Neural crest cell (in vitro differentiated cells): ENCODE measurements around the gene HNRNPL. TPM values are rescaled to one million over a fixed set of nuclear protein-coding genes. Genes with fewer than 3 reads are reported as not detected.
"Not testable (repeated sequence)": the region's sequence is repeated elsewhere in the genome, so short reads cannot be mapped to it uniquely, and the experiment has no call there.

Experiments
- DNase-seq: peaks from one replicate; pipeline ENCODE4 v3.0.0; 2021; ENCODE audit warnings: low read depth, mixed read lengths, low spot score
- H3K27ac Mint-ChIP-seq: one replicate; pipeline ENCODE4 v1.8.0; 2021; ENCODE audit warnings: mild to moderate bottlenecking, mixed read lengths; ENCODE audit not compliant: unreplicated experiment
- H3K27me3 Mint-ChIP-seq: 2 replicates; pipeline ENCODE4 v1.8.0; 2021; ENCODE audit warnings: low read depth, mild to moderate bottlenecking, mixed read lengths
- H3K36me3 Mint-ChIP-seq: 2 replicates; pipeline ENCODE4 v1.8.0; 2021; ENCODE audit warnings: low read depth, mild to moderate bottlenecking, mixed read lengths
- H3K4me1 Mint-ChIP-seq: 2 replicates; pipeline ENCODE4 v1.8.0; 2021; ENCODE audit warnings: mixed read lengths
- H3K4me3 Mint-ChIP-seq: one replicate; pipeline ENCODE4 v1.8.0; 2021; ENCODE audit warnings: mild to moderate bottlenecking, mixed read lengths
- H3K9me3 Mint-ChIP-seq: 2 replicates; pipeline ENCODE4 v1.8.0; 2021; ENCODE audit warnings: mixed read lengths
- CTCF ChIP-seq: fragments of 200-600 bp; sonication (generic); conservative IDR thresholded peaks from 2 replicates; pipeline ENCODE4 v1.5.0; 2021; ENCODE audit warnings: antibody characterized with exemption, mild to moderate bottlenecking
- total RNA-seq: library from RNA; stranded (reverse); gene quantifications from 2 replicates; pipeline ENCODE4 v1.2.1, GENCODE V29; 2021

HNRNPL gene
- total RNA-seq, 1 donor from 2014 or later: 728 TPM

- H3K4me1 Mint-ChIP-seq: peaks cover 15% of the 10 kb centered on the region
- DNase-seq: no peak
- no peak overlapping the region for H3K27ac Mint-ChIP-seq
- no peaks in the 10 kb centered on the region for H3K36me3 Mint-ChIP-seq
- H3K9me3 Mint-ChIP-seq: no peaks in the 10 kb centered on the region
- TF ChIP-seq CTCF: no peak
- peaks cover 4% of the 10 kb centered on the region for H3K27me3 Mint-ChIP-seq
- H3K4me3 Mint-ChIP-seq: no peak overlapping the region
These were observed 18.8 kb upstream of the HNRNPL start for GRCh38 chr19:38868551-38868950.

GRCh38 chr19:38867171-38867780, 17.5 kb upstream of the HNRNPL start:
- H3K9me3 Mint-ChIP-seq: no peaks in the 10 kb centered on the region
- TF ChIP-seq CTCF: no peak
- H3K4me1 Mint-ChIP-seq: peaks cover 15% of the 10 kb centered on the region
- no peak for DNase-seq
- peak overlapping the region; percentile 12 for H3K27ac Mint-ChIP-seq
- no peaks in the 10 kb centered on the region for H3K36me3 Mint-ChIP-seq
- H3K4me3 Mint-ChIP-seq: no peak overlapping the region
- H3K27me3 Mint-ChIP-seq: peaks cover 4% of the 10 kb centered on the region

- Mint-ChIP-seq H3K27me3 (no peaks in the 10 kb centered on the region), H3K36me3 (no peaks in the 10 kb centered on the region), H3K4me3 (no peak overlapping the region), H3K4me1 (peaks cover 12% of the 10 kb centered on the region), H3K27ac (no peak overlapping the region), H3K9me3 (no peaks in the 10 kb centered on the region)
- no peak for TF ChIP-seq CTCF
- no peak for DNase-seq
These were observed 12.7 kb upstream of the HNRNPL start for GRCh38 chr19:38862321-38863059.

GRCh38 chr19:38861368-38861767, 11.6 kb upstream of the HNRNPL start:
- Mint-ChIP-seq H3K36me3 (no peaks in the 10 kb centered on the region), H3K4me1 (peaks cover 22% of the 10 kb centered on the region), H3K27me3 (no peaks in the 10 kb centered on the region), H3K27ac (no peak overlapping the region), H3K4me3 (no peak overlapping the region), H3K9me3 (peaks cover 2% of the 10 kb centered on the region)
- DNase-seq: no peak
- TF ChIP-seq CTCF: no peak

- Mint-ChIP-seq H3K4me3 (peak overlapping the region; percentile 27), H3K4me1 (peaks cover 12% of the 10 kb centered on the region)
- H3K27ac Mint-ChIP-seq, H3K36me3 Mint-ChIP-seq, H3K9me3 Mint-ChIP-seq, DNase-seq, H3K27me3 Mint-ChIP-seq: not testable (repeated sequence)
These were observed 9.9 kb upstream of the HNRNPL start for GRCh38 chr19:38859631-38860204.

GRCh38 chr19:38856813-38857212, 7.0 kb upstream of the HNRNPL start:
- Mint-ChIP-seq H3K36me3 (no peaks in the 10 kb centered on the region), H3K9me3 (peaks cover 2% of the 10 kb centered on the region), H3K27ac (no peak overlapping the region), H3K4me3 (peak overlapping the region; percentile 62), H3K4me1 (peaks cover 24% of the 10 kb centered on the region), H3K27me3 (no peaks in the 10 kb centered on the region)
- no peak for DNase-seq
- no peak for TF ChIP-seq CTCF

- H3K4me3 Mint-ChIP-seq, H3K27ac Mint-ChIP-seq, H3K27me3 Mint-ChIP-seq, H3K36me3 Mint-ChIP-seq, DNase-seq, H3K9me3 Mint-ChIP-seq: not testable (repeated sequence)
- peaks cover 34% of the 10 kb centered on the region for H3K4me1 Mint-ChIP-seq
These were observed 6.0 kb upstream of the HNRNPL start for GRCh38 chr19:38855751-38856150.

GRCh38 chr19:38854961-38855360, 5.2 kb upstream of the HNRNPL start:
- H3K27ac Mint-ChIP-seq, H3K27me3 Mint-ChIP-seq, DNase-seq, H3K36me3 Mint-ChIP-seq, H3K9me3 Mint-ChIP-seq: not testable (repeated sequence)
- Mint-ChIP-seq H3K4me3 (peak overlapping the region; percentile 80), H3K4me1 (peaks cover 42% of the 10 kb centered on the region)
